ENCODE results near the gene PRRT4. TPM values are rescaled to one million over a fixed set of nuclear protein-coding genes. Genes with fewer than 3 reads are reported as not detected.

PRRT4 gene
- total and polyA plus RNA-seq, 2 of the 13 experiments (the other 11 are each of a cell fraction or from before 2014, with no cell fraction given): not detected

DNA sequence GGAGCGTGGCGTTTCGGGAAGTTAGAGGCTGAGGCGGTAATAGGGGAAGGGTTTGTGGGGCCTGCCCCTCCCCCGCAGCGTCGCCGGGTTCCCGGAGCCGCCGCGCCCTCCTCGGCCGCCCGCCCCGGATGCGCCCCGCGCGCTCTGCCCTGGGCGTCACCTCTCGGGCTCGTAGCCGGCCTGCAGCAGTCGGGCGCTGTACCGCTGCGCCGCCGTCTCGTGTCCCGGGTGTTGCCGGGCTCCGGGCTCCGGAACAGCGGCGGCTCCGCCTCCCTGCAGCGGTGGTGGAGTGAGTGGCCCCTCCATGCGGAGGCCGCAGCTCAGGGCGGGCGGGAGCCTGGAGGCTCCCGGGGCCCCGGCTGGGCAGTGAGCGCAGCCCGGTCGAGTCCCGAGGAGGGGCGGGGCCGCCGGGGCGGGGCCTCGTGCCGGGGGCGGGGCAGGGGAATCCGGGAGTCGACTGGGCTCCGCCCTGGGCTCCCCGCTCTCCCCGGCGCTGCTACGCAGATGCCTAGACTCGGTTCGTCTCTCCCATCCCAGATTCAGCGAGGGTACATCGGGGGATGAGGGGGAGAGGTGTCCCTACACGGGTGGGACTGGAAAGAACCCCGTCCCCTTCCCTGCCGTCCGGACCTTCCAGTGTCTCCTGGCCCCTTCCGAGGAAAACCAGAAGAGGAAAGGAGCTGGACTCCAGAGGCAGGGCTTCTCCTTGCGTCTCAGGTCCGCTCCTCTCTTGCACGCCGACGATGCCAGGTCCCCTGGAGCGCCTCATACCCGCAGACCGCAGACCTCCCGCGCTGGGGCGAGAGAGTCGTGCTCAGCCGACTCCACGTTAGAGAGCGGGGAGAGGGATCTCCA, 48.3 kb upstream of the PRRT4 start, which contains the start of gene IMPDH1 (continued):
- TF ChIP-seq, protein P1, sequence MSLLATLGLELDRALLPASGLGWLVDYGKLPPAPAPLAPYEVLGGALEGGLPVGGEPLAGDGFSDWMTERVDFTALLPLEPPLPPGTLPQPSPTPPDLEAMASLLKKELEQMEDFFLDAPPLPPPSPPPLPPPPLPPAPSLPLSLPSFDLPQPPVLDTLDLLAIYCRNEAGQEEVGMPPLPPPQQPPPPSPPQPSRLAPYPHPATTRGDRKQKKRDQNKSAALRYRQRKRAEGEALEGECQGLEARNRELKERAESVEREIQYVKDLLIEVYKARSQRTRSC (CRISPR knock-in tag; IDR thresholded peaks at IDR 0.05; ENCODE audit: low read depth): no peak
- TF ChIP-seq, protein P2, sequence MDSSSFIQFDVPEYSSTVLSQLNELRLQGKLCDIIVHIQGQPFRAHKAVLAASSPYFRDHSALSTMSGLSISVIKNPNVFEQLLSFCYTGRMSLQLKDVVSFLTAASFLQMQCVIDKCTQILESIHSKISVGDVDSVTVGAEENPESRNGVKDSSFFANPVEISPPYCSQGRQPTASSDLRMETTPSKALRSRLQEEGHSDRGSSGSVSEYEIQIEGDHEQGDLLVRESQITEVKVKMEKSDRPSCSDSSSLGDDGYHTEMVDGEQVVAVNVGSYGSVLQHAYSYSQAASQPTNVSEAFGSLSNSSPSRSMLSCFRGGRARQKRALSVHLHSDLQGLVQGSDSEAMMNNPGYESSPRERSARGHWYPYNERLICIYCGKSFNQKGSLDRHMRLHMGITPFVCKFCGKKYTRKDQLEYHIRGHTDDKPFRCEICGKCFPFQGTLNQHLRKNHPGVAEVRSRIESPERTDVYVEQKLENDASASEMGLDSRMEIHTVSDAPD (CRISPR knock-in tag; IDR thresholded peaks at IDR 0.05): no peak
- no peak for TF ChIP-seq GATAD1 (CRISPR knock-in tag; IDR thresholded peaks at IDR 0.05)
- no peak for TF ChIP-seq ZNF605 (CRISPR knock-in tag; IDR thresholded peaks at IDR 0.05)
- no peak for TF ChIP-seq MAZ (IDR thresholded peaks at IDR 0.05; ENCODE audit: borderline replicate concordance, low read depth, low read length)
- TF ChIP-seq MAZ (CRISPR knock-in tag; IDR thresholded peaks at IDR 0.05; ENCODE audit: low read depth): peak; percentile 92
- TF ChIP-seq SKI (IDR thresholded peaks at IDR 0.05; ENCODE audit: partially characterized antibody): no peak
- no peak for TF ChIP-seq ZBTB38 (CRISPR knock-in tag; IDR thresholded peaks at IDR 0.05)
- TF ChIP-seq, protein P3, sequence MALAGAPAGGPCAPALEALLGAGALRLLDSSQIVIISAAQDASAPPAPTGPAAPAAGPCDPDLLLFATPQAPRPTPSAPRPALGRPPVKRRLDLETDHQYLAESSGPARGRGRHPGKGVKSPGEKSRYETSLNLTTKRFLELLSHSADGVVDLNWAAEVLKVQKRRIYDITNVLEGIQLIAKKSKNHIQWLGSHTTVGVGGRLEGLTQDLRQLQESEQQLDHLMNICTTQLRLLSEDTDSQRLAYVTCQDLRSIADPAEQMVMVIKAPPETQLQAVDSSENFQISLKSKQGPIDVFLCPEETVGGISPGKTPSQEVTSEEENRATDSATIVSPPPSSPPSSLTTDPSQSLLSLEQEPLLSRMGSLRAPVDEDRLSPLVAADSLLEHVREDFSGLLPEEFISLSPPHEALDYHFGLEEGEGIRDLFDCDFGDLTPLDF (CRISPR knock-in tag; IDR thresholded peaks at IDR 0.05): no peak
- TF ChIP-seq TARDBP (CRISPR knock-in tag; IDR thresholded peaks at IDR 0.05): peak; percentile 18; the same call in 1 of the 2 replicates
- TF ChIP-seq, protein P4, sequence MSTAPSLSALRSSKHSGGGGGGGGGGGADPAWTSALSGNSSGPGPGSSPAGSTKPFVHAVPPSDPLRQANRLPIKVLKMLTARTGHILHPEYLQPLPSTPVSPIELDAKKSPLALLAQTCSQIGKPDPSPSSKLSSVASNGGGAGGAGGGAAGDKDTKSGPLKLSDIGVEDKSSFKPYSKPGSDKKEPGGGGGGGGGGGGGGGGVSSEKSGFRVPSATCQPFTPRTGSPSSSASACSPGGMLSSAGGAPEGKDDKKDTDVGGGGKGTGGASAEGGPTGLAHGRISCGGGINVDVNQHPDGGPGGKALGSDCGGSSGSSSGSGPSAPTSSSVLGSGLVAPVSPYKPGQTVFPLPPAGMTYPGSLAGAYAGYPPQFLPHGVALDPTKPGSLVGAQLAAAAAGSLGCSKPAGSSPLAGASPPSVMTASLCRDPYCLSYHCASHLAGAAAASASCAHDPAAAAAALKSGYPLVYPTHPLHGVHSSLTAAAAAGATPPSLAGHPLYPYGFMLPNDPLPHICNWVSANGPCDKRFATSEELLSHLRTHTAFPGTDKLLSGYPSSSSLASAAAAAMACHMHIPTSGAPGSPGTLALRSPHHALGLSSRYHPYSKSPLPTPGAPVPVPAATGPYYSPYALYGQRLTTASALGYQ (CRISPR knock-in tag; IDR thresholded peaks at IDR 0.05): no peak; the same call in 1 of the 2 replicates
- no peak for TF ChIP-seq NCOA1 (CRISPR knock-in tag; IDR thresholded peaks at IDR 0.05)
- TF ChIP-seq ZNF589 (CRISPR knock-in tag; conservative IDR thresholded peaks at IDR 0.05): no peak
- no peak; the same call in 1 of the 2 replicates for TF ChIP-seq KMT2A (CRISPR knock-in tag; IDR thresholded peaks at IDR 0.05)
- TF ChIP-seq ESRRA (CRISPR knock-in tag; IDR thresholded peaks at IDR 0.05; ENCODE audit: low read depth): no peak
- TF ChIP-seq PLRG1 (conservative IDR thresholded peaks at IDR 0.05): no peak
- no peak for TF ChIP-seq NFRKB (IDR thresholded peaks at IDR 0.05)
- TF ChIP-seq ZNF547 (CRISPR knock-in tag; IDR thresholded peaks at IDR 0.05): peak; percentile 23; the same call in 1 of the 2 replicates
- 0 out of 2 replicates have a peak, but pooled peaks have one; percentile 36 for TF ChIP-seq TAF1 (CRISPR knock-in tag; IDR thresholded peaks at IDR 0.05)
- TF ChIP-seq ZNF331 (CRISPR knock-in tag; IDR thresholded peaks at IDR 0.05): peak; percentile 42; the same call in 1 of the 2 replicates
- TF ChIP-seq, protein P5, sequence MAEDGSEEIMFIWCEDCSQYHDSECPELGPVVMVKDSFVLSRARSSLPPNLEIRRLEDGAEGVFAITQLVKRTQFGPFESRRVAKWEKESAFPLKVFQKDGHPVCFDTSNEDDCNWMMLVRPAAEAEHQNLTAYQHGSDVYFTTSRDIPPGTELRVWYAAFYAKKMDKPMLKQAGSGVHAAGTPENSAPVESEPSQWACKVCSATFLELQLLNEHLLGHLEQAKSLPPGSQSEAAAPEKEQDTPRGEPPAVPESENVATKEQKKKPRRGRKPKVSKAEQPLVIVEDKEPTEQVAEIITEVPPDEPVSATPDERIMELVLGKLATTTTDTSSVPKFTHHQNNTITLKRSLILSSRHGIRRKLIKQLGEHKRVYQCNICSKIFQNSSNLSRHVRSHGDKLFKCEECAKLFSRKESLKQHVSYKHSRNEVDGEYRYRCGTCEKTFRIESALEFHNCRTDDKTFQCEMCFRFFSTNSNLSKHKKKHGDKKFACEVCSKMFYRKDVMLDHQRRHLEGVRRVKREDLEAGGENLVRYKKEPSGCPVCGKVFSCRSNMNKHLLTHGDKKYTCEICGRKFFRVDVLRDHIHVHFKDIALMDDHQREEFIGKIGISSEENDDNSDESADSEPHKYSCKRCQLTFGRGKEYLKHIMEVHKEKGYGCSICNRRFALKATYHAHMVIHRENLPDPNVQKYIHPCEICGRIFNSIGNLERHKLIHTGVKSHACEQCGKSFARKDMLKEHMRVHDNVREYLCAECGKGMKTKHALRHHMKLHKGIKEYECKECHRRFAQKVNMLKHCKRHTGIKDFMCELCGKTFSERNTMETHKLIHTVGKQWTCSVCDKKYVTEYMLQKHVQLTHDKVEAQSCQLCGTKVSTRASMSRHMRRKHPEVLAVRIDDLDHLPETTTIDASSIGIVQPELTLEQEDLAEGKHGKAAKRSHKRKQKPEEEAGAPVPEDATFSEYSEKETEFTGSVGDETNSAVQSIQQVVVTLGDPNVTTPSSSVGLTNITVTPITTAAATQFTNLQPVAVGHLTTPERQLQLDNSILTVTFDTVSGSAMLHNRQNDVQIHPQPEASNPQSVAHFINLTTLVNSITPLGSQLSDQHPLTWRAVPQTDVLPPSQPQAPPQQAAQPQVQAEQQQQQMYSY (CRISPR knock-in tag; IDR thresholded peaks at IDR 0.05): peak; percentile 22; the same call in 1 of the 2 replicates
- no peak for TF ChIP-seq JARID2 (CRISPR knock-in tag; IDR thresholded peaks at IDR 0.05; ENCODE audit: insufficient replicate concordance)

Data from HepG2 (cell line).